Trophoblast cell (in vitro differentiated cells and primary cell): ENCODE results near the gene PARK7.
"Not testable (repeated sequence)": the region's sequence is repeated elsewhere in the genome, so short reads cannot be mapped to it uniquely, and the experiment has no call there.

Source experiments
- DNase-seq, 2 donors: peaks; one replicate each; pipeline ENCODE4 v3.0.0-alpha.2; 2016
- H2AFZ ChIP-seq: 2 replicates; pipeline ENCODE4 v1.6.1; 2013; ENCODE audit warnings: low read length, moderate library complexity, mild to moderate bottlenecking; ENCODE audit not compliant: insufficient read depth, poor library complexity
- H2AK5ac ChIP-seq: 2 replicates; pipeline ENCODE4 v1.6.1; 2013; ENCODE audit warnings: mild to moderate bottlenecking, low read length
- H2BK120ac ChIP-seq: 2 replicates; pipeline ENCODE4 v1.6.1; 2013; ENCODE audit warnings: low read length, mild to moderate bottlenecking, moderate library complexity; ENCODE audit not compliant: insufficient read depth, poor library complexity
- H2BK12ac ChIP-seq: 2 replicates; pipeline ENCODE4 v1.6.1; 2013; ENCODE audit warnings: mild to moderate bottlenecking, low read length, moderate library complexity
- H2BK5ac ChIP-seq: 2 replicates; pipeline ENCODE4 v1.6.1; 2013; ENCODE audit warnings: low read length, low read depth, moderate library complexity, mild to moderate bottlenecking; ENCODE audit not compliant: poor library complexity
- H3K14ac ChIP-seq: 2 replicates; pipeline ENCODE4 v1.6.1; 2013; ENCODE audit warnings: mild to moderate bottlenecking, low read length
- H3K18ac ChIP-seq: 2 replicates; pipeline ENCODE4 v1.6.1; 2013; ENCODE audit warnings: mild to moderate bottlenecking, low read length
- H3K23ac ChIP-seq: 2 replicates; pipeline ENCODE4 v1.6.1; 2013; ENCODE audit warnings: low read length
- H3K27ac ChIP-seq: 2 replicates; pipeline ENCODE4 v1.5.1; 2013; ENCODE audit warnings: low read depth, mild to moderate bottlenecking, inconsistent platforms, low read length, moderate library complexity
- H3K27me3 ChIP-seq: 2 replicates; pipeline ENCODE4 v1.6.1; 2013; ENCODE audit warnings: inconsistent platforms, mild to moderate bottlenecking, low read length, moderate library complexity; ENCODE audit not compliant: insufficient read depth
- H3K36me3 ChIP-seq, 2 experiments: 1 replicate in 1 of 2; 2 replicates in 1 of 2; pipeline ENCODE4 v1.6.1; 2013; ENCODE audit warnings: low read length in 2 of 2, mild to moderate bottlenecking in 2 of 2, moderate library complexity in 1 of 2; ENCODE audit not compliant: insufficient read depth in 2 of 2, control insufficient read depth in 1 of 2
- H3K4ac ChIP-seq: 2 replicates; pipeline ENCODE4 v1.6.1; 2013; ENCODE audit warnings: low read depth, mild to moderate bottlenecking, low read length, moderate library complexity
- H3K4me1 ChIP-seq, 2 experiments: 1 replicate in 1 of 2; 2 replicates in 1 of 2; pipeline ENCODE4 v1.6.1; 2013; ENCODE audit warnings: low read length in 2 of 2, mild to moderate bottlenecking in 2 of 2, moderate library complexity in 1 of 2; ENCODE audit not compliant: insufficient read depth in 2 of 2, control insufficient read depth in 1 of 2
- H3K4me2 ChIP-seq: 2 replicates; pipeline ENCODE4 v1.6.1; 2013; ENCODE audit warnings: inconsistent platforms, mild to moderate bottlenecking, low read length, moderate library complexity
- H3K4me3 ChIP-seq: 2 replicates; pipeline ENCODE4 v1.5.1; 2013; ENCODE audit warnings: mild to moderate bottlenecking, low read depth, low read length, inconsistent platforms
- H3K79me1 ChIP-seq: one replicate; pipeline ENCODE4 v1.6.1; 2013; ENCODE audit warnings: low read length
- H3K79me2 ChIP-seq: 2 replicates; pipeline ENCODE4 v1.6.1; 2013; ENCODE audit warnings: low read length, mild to moderate bottlenecking; ENCODE audit not compliant: control insufficient read depth, insufficient read depth, poor library complexity
- H3K9ac ChIP-seq: 2 replicates; pipeline ENCODE4 v1.6.1; 2013; ENCODE audit warnings: mild to moderate bottlenecking, low read length
- H3K9me3 ChIP-seq: 2 replicates; pipeline ENCODE4 v1.6.1; 2013; ENCODE audit warnings: low read depth, mild to moderate bottlenecking, control low read depth, inconsistent platforms, low read length; ENCODE audit not compliant: insufficient read depth
- H4K12ac ChIP-seq: 2 replicates; pipeline ENCODE4 v1.6.1; 2013; ENCODE audit warnings: low read depth, mild to moderate bottlenecking, low read length, moderate library complexity
- H4K8ac ChIP-seq: 2 replicates; pipeline ENCODE4 v1.6.1; 2013; ENCODE audit warnings: low read depth, mild to moderate bottlenecking, low read length, moderate library complexity
- H4K91ac ChIP-seq: one replicate; pipeline ENCODE4 v1.6.1; 2013; ENCODE audit warnings: low read depth, mild to moderate bottlenecking, low read length, moderate library complexity
- WGBS: extraction: QIAGEN DNeasy Blood & Tissue Kit; methylation state at CpG from one replicate; pipeline ENCODE4 v1.1.7; 2013; ENCODE audit warnings: missing lambda C conversion rate; ENCODE audit not compliant: insufficient read length, insufficient coverage; ENCODE audit errors: extremely low coverage; 5-methylcytosine and 5-hydroxymethylcytosine counted together

PARK7 gene

GRCh38 chr1:7916501-7916830 lies 45.0 kb upstream of the PARK7 start:
- no peaks in the 10 kb centered on the region for H3K27me3 ChIP-seq
- H3K23ac ChIP-seq, result no peak overlapping the region
- H2BK12ac ChIP-seq, result no peak overlapping the region
- H4K8ac ChIP-seq, result no peak overlapping the region
- no peak overlapping the region for H3K14ac ChIP-seq
- H2BK120ac ChIP-seq, result no peak overlapping the region
- H3K4ac ChIP-seq, result no peak overlapping the region
- H3K79me1 ChIP-seq, result no peaks in the 10 kb centered on the region
- no peaks in the 10 kb centered on the region for H3K79me2 ChIP-seq
- H3K9me3 ChIP-seq, result no peaks in the 10 kb centered on the region
- H3K27ac ChIP-seq, result no peak overlapping the region
- no peak overlapping the region for H4K91ac ChIP-seq
- no peaks in the 10 kb centered on the region for H3K36me3 ChIP-seq
- no peak overlapping the region for H3K4me3 ChIP-seq
- no peak overlapping the region for H4K12ac ChIP-seq
- H3K18ac ChIP-seq, result no peak overlapping the region
- no peak overlapping the region for H2AFZ ChIP-seq
- no peak overlapping the region for H3K4me2 ChIP-seq
- no peak overlapping the region for H2BK5ac ChIP-seq
- H3K9ac ChIP-seq, result no peak overlapping the region
- H2AK5ac ChIP-seq, result no peak overlapping the region
- no peak for DNase-seq
- H3K4me1 ChIP-seq, result no peaks in the 10 kb centered on the region
- WGBS, result no CpG with 5 or more reads among the region's 2 CpGs

DNA sequence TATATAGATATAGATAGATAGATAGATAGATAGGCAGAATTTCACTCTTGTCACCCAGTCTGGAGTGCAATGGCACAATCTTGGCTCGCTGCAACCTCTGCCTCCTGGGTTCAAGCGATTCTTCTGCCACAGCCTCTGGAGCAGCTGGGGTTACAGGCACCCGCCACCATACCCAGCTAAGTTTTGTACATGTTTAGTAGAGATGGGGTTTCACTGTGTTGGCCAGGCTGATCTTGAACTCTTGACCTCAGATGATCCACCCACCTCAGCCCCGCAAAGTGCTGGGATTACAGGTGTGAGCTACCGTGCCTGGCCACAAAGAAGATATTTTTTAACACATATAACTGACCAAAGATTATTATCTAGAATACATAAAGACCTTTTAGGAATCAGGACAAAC lies 43.5 kb upstream of the PARK7 start:
- H3K4me3 ChIP-seq, H2AFZ ChIP-seq, H3K4me1 ChIP-seq, H4K91ac ChIP-seq, H3K36me3 ChIP-seq, H3K23ac ChIP-seq, H3K27ac ChIP-seq, H2BK12ac ChIP-seq, H3K18ac ChIP-seq, H2BK120ac ChIP-seq, H3K79me2 ChIP-seq, H3K9me3 ChIP-seq, H4K8ac ChIP-seq, H3K4ac ChIP-seq, H3K9ac ChIP-seq, H3K14ac ChIP-seq, H3K4me2 ChIP-seq, H4K12ac ChIP-seq, H2AK5ac ChIP-seq, H2BK5ac ChIP-seq, H3K79me1 ChIP-seq, DNase-seq, H3K27me3 ChIP-seq: not testable (repeated sequence)
- no CpG with 5 or more reads among the region's 5 CpGs for WGBS

- H2AFZ ChIP-seq, result no peak overlapping the region
- no peak overlapping the region for H3K4me2 ChIP-seq
- H3K4me1 ChIP-seq, result no peaks in the 10 kb centered on the region
- no peaks in the 10 kb centered on the region for H3K9me3 ChIP-seq
- no peak overlapping the region for H2BK5ac ChIP-seq
- H3K36me3 ChIP-seq, result no peaks in the 10 kb centered on the region
- H2BK12ac ChIP-seq, result no peak overlapping the region
- no peak overlapping the region for H3K9ac ChIP-seq
- H3K18ac ChIP-seq, result no peak overlapping the region
- H4K91ac ChIP-seq, result no peak overlapping the region
- no peak overlapping the region for H3K27ac ChIP-seq
- H4K12ac ChIP-seq, result no peak overlapping the region
- no peaks in the 10 kb centered on the region for H3K27me3 ChIP-seq
- no peak overlapping the region for H2BK120ac ChIP-seq
- DNase-seq, result no peak
- no peak overlapping the region for H3K4ac ChIP-seq
- H2AK5ac ChIP-seq, result no peak overlapping the region
- H3K4me3 ChIP-seq, result no peak overlapping the region
- no peaks in the 10 kb centered on the region for H3K79me1 ChIP-seq
- no peak overlapping the region for H3K14ac ChIP-seq
- no peak overlapping the region for H4K8ac ChIP-seq
- no peaks in the 10 kb centered on the region for H3K79me2 ChIP-seq
- H3K23ac ChIP-seq, result no peak overlapping the region
- no CpG with 5 or more reads among the region's 5 CpGs for WGBS
Measured at GRCh38 chr1:7919880-7920279, 41.6 kb upstream of the PARK7 start.

DNA sequence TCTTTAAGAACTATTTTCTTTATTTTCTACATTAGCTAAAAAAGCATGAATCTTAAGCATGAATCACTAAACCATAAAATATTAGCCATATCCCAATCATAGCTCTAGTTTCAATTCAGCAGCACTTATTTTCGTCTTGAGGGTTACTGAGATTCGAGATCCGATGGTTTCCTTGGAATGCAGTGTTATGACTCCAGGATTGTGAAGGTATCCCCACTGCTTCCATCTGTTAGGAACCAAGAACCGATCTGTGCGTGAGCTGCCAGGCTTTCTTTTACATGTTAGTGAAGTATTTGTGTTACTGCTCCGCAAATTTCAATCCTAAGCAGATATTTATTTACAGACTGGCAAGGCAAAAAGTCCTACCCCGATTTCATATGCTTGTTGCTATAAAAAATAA lies 39.7 kb upstream of the PARK7 start:
- Histone ChIP-seq H4K12ac (no peak overlapping the region), H2BK120ac (no peak overlapping the region)

More for the DNA sequence above, 39.7 kb upstream of the PARK7 start:
- Histone ChIP-seq H2BK5ac (no peak overlapping the region), H3K23ac (no peak overlapping the region), H2AFZ (no peak overlapping the region), H3K4me1 (no peaks in the 10 kb centered on the region), H3K79me1 (no peaks in the 10 kb centered on the region), H2AK5ac (no peak overlapping the region), H3K18ac (no peak overlapping the region), H3K4ac (no peak overlapping the region), H2BK12ac (no peak overlapping the region), H3K27me3 (no peaks in the 10 kb centered on the region), H3K4me3 (no peak overlapping the region), H3K14ac (no peak overlapping the region), H3K9ac (no peak overlapping the region), H3K4me2 (no peak overlapping the region), H4K91ac (no peak overlapping the region), H3K27ac (no peak overlapping the region), H3K9me3 (no peaks in the 10 kb centered on the region), H3K79me2 (no peaks in the 10 kb centered on the region), H3K36me3 (no peaks in the 10 kb centered on the region), H4K8ac (no peak overlapping the region)
- WGBS, result no CpG with 5 or more reads among the region's 7 CpGs
- no peak for DNase-seq
